Liver (tissue), 9 donors: Measurements from ENCODE around the gene SCRN1. TPM values are rescaled to one million over a fixed set of nuclear protein-coding genes. Genes with fewer than 3 reads are reported as not detected.

Experiments used
- DNase-seq: peaks from one replicate; pipeline ENCODE4 v3.0.0-alpha.2; 2017; ENCODE audit warnings: low spot score
- H3K27ac ChIP-seq, 2 donors: one replicate each; pipeline ENCODE4 v1.7.0; 2013; ENCODE audit warnings: inconsistent platforms in 2 of 2, low read length in 2 of 2, control low read depth in 1 of 2, low read depth in 1 of 2, mild to moderate bottlenecking in 1 of 2
- H3K27me3 ChIP-seq, 4 donors: one replicate each; pipeline versions ENCODE4 v1.6.1 to v1.7.0; 2013; ENCODE audit warnings: low read length in 3 of 4, inconsistent platforms in 1 of 4, mild to moderate bottlenecking in 1 of 4, moderate library complexity in 1 of 4; ENCODE audit not compliant: control insufficient read depth in 4 of 4, insufficient read depth in 4 of 4
- H3K36me3 ChIP-seq, 4 donors: one replicate each; pipeline versions ENCODE4 v1.6.1 to v1.7.0; 2013; ENCODE audit warnings: low read length in 3 of 4, mild to moderate bottlenecking in 3 of 4, low read depth in 1 of 4, moderate library complexity in 1 of 4; ENCODE audit not compliant: control insufficient read depth in 4 of 4, insufficient read depth in 3 of 4
- H3K4me1 ChIP-seq, 4 donors: one replicate each; pipeline versions ENCODE4 v1.6.1 to v1.7.0; 2013; ENCODE audit warnings: low read length in 3 of 4, mild to moderate bottlenecking in 3 of 4, moderate library complexity in 1 of 4; ENCODE audit not compliant: control insufficient read depth in 4 of 4, insufficient read depth in 4 of 4
- H3K4me3 ChIP-seq, 3 donors: one replicate each; pipeline versions ENCODE4 v1.6.1 to v1.7.0; 2013; ENCODE audit warnings: low read length in 3 of 3, control low read depth in 1 of 3, low read depth in 1 of 3, mild to moderate bottlenecking in 1 of 3
- H3K9ac ChIP-seq, 2 donors: one replicate each; pipeline ENCODE4 v1.7.0; 2013; ENCODE audit warnings: low read length in 2 of 2, mild to moderate bottlenecking in 2 of 2, moderate library complexity in 2 of 2, control low read depth in 1 of 2, low read depth in 1 of 2
- H3K9me3 ChIP-seq, 4 donors: one replicate each; pipeline versions ENCODE4 v1.6.1 to v1.7.0; 2013; ENCODE audit warnings: low read length in 3 of 4; ENCODE audit not compliant: control insufficient read depth in 4 of 4
- EGR1 ChIP-seq, 2 donors: IDR thresholded peaks; 2 replicates each; pipeline ENCODE4 v1.6.1; 2016 to 2018; ENCODE audit warnings: antibody characterized with exemption in 2 of 2, low read depth in 2 of 2
- FOXA1 ChIP-seq: IDR thresholded peaks from 2 replicates; pipeline ENCODE4 v1.6.1; 2016; ENCODE audit warnings: antibody characterized with exemption
- GABPA ChIP-seq, 2 donors: IDR thresholded peaks in 1 of 2; conservative IDR thresholded peaks in 1 of 2; 2 replicates each; pipeline ENCODE4 v1.6.1; 2016; ENCODE audit warnings: antibody characterized with exemption in 2 of 2, mild to moderate bottlenecking in 1 of 2, moderate library complexity in 1 of 2
- HNF4A ChIP-seq, 2 donors: conservative IDR thresholded peaks; 2 replicates each; pipeline ENCODE4 v1.6.1; 2016; ENCODE audit warnings: antibody characterized with exemption in 2 of 2, mild to moderate bottlenecking in 2 of 2
- HNF4G ChIP-seq: IDR thresholded peaks from 2 replicates; pipeline ENCODE4 v1.6.1; 2016; ENCODE audit warnings: antibody characterized with exemption
- JUND ChIP-seq, 2 donors: IDR thresholded peaks; 2 replicates each; pipeline ENCODE4 v1.6.1; 2016; ENCODE audit warnings: antibody characterized with exemption in 2 of 2
- MAX ChIP-seq: IDR thresholded peaks from 2 replicates; pipeline ENCODE4 v1.6.1; 2016; ENCODE audit warnings: antibody characterized with exemption
- NR2F2 ChIP-seq: IDR thresholded peaks from 2 replicates; pipeline ENCODE4 v1.6.1; 2016; ENCODE audit warnings: antibody characterized with exemption
- RAD21 ChIP-seq, 2 donors: IDR thresholded peaks; 2 replicates each; pipeline ENCODE4 v1.6.1; 2016; ENCODE audit warnings: antibody characterized with exemption in 2 of 2, mild to moderate bottlenecking in 2 of 2
- SP1 ChIP-seq: IDR thresholded peaks from 2 replicates; pipeline ENCODE4 v1.6.1; 2018; ENCODE audit warnings: antibody characterized with exemption, mild to moderate bottlenecking
- TAF1 ChIP-seq: conservative IDR thresholded peaks from 2 replicates; pipeline ENCODE4 v1.6.1; 2016; ENCODE audit warnings: antibody characterized with exemption, mild to moderate bottlenecking
- YY1 ChIP-seq: IDR thresholded peaks from 2 replicates; pipeline ENCODE4 v1.6.1; 2016; ENCODE audit warnings: antibody characterized with exemption, mild to moderate bottlenecking
- WGBS: extraction: QIAGEN DNeasy Blood & Tissue Kit; methylation state at CpG from one replicate; pipeline ENCODE4 v1.1.7; 2013; 5-methylcytosine and 5-hydroxymethylcytosine counted together
- polyA plus RNA-seq, 2 donors: library from polyadenylated mRNA; stranded (reverse) in 1 of 2; unstranded in 1 of 2; fragments of 200-250 nt in 1 of 2; fragments of >200 nt in 1 of 2; fragmentation: Nextera tagmentation in 1 of 2; extraction: Ambion mirVana in 1 of 2; gene quantifications; one replicate each; pipeline versions ENCODE4 v1.2.1 to v1.2.3, GENCODE V29; 2013 to 2015
- total RNA-seq, 2 donors: library from RNA; depleted of rRNA; stranded (reverse); fragments of >200 nt; gene quantifications; one replicate each; pipeline ENCODE4 v1.2.3, GENCODE V29; 2014
- TF ChIP-seq, protein P1 (sequence below): fragments of 150-350 bp; IDR thresholded peaks from 2 replicates; pipeline ENCODE4 v1.5.1; 2017; ENCODE audit warnings: improper control_type of control experiment, low read depth, low read length; ENCODE audit not compliant: missing input control
- TF ChIP-seq, protein P2 (sequence below): IDR thresholded peaks from 2 replicates; pipeline ENCODE4 v1.6.1; 2016; ENCODE audit warnings: antibody characterized with exemption, mild to moderate bottlenecking
- TF ChIP-seq, protein P3 (sequence below): IDR thresholded peaks from 2 replicates; pipeline ENCODE4 v1.6.1; 2016; ENCODE audit warnings: antibody characterized with exemption
- TF ChIP-seq, protein P4 (sequence below): IDR thresholded peaks from 2 replicates; pipeline ENCODE4 v1.6.1; 2016; ENCODE audit warnings: antibody characterized with exemption
- donor health status: healthy.
- donor health status: healthy.
- donor health status: healthy.
- donor health status: healthy.
- donor health status: healthy.

SCRN1 gene
- total and polyA plus RNA-seq, 4 donors = 1.1 to 4.1 (median 2.0) TPM

- no peak for DNase-seq
- Histone ChIP-seq H3K4me3 (no peak overlapping the region), H3K36me3 (no peaks in the 10 kb centered on the region), H3K27ac (no peak overlapping the region), H3K4me1 (no peaks in the 10 kb centered on the region), H3K9me3 (no peaks in the 10 kb centered on the region), H3K27me3 (no peaks in the 10 kb centered on the region), H3K9ac (no peak overlapping the region)
- WGBS = 93% methylated on average over 2 of the region's 2 CpGs
- TF ChIP-seq MAX (no peak), GABPA (IDR thresholded peaks at IDR 0.05 in 1 of 2, conservative IDR thresholded peaks at IDR 0.05 in 1 of 2) (no peak), JUND (IDR thresholded peaks at IDR 0.05) (no peak), YY1 (no peak), FOXA1 (no peak), HNF4A (conservative IDR thresholded peaks at IDR 0.05) (no peak), TAF1 (no peak), NR2F2 (no peak), SP1 (no peak), EGR1 (IDR thresholded peaks at IDR 0.05; ENCODE audit: low read depth in 2 of 2) (no peak), HNF4G (no peak), RAD21 (IDR thresholded peaks at IDR 0.05) (no peak)
- TF ChIP-seq, protein P1, sequence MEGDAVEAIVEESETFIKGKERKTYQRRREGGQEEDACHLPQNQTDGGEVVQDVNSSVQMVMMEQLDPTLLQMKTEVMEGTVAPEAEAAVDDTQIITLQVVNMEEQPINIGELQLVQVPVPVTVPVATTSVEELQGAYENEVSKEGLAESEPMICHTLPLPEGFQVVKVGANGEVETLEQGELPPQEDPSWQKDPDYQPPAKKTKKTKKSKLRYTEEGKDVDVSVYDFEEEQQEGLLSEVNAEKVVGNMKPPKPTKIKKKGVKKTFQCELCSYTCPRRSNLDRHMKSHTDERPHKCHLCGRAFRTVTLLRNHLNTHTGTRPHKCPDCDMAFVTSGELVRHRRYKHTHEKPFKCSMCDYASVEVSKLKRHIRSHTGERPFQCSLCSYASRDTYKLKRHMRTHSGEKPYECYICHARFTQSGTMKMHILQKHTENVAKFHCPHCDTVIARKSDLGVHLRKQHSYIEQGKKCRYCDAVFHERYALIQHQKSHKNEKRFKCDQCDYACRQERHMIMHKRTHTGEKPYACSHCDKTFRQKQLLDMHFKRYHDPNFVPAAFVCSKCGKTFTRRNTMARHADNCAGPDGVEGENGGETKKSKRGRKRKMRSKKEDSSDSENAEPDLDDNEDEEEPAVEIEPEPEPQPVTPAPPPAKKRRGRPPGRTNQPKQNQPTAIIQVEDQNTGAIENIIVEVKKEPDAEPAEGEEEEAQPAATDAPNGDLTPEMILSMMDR = no peak
- TF ChIP-seq, protein P2, sequence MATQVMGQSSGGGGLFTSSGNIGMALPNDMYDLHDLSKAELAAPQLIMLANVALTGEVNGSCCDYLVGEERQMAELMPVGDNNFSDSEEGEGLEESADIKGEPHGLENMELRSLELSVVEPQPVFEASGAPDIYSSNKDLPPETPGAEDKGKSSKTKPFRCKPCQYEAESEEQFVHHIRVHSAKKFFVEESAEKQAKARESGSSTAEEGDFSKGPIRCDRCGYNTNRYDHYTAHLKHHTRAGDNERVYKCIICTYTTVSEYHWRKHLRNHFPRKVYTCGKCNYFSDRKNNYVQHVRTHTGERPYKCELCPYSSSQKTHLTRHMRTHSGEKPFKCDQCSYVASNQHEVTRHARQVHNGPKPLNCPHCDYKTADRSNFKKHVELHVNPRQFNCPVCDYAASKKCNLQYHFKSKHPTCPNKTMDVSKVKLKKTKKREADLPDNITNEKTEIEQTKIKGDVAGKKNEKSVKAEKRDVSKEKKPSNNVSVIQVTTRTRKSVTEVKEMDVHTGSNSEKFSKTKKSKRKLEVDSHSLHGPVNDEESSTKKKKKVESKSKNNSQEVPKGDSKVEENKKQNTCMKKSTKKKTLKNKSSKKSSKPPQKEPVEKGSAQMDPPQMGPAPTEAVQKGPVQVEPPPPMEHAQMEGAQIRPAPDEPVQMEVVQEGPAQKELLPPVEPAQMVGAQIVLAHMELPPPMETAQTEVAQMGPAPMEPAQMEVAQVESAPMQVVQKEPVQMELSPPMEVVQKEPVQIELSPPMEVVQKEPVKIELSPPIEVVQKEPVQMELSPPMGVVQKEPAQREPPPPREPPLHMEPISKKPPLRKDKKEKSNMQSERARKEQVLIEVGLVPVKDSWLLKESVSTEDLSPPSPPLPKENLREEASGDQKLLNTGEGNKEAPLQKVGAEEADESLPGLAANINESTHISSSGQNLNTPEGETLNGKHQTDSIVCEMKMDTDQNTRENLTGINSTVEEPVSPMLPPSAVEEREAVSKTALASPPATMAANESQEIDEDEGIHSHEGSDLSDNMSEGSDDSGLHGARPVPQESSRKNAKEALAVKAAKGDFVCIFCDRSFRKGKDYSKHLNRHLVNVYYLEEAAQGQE = no peak
- TF ChIP-seq, protein P3, sequence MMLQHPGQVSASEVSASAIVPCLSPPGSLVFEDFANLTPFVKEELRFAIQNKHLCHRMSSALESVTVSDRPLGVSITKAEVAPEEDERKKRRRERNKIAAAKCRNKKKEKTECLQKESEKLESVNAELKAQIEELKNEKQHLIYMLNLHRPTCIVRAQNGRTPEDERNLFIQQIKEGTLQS = no peak
- TF ChIP-seq, protein P4, sequence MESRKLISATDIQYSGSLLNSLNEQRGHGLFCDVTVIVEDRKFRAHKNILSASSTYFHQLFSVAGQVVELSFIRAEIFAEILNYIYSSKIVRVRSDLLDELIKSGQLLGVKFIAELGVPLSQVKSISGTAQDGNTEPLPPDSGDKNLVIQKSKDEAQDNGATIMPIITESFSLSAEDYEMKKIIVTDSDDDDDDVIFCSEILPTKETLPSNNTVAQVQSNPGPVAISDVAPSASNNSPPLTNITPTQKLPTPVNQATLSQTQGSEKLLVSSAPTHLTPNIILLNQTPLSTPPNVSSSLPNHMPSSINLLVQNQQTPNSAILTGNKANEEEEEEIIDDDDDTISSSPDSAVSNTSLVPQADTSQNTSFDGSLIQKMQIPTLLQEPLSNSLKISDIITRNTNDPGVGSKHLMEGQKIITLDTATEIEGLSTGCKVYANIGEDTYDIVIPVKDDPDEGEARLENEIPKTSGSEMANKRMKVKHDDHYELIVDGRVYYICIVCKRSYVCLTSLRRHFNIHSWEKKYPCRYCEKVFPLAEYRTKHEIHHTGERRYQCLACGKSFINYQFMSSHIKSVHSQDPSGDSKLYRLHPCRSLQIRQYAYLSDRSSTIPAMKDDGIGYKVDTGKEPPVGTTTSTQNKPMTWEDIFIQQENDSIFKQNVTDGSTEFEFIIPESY = no peak
These were observed 102.8 kb downstream of the SCRN1 start for GRCh38 chr7:29886827-29887226.

- WGBS = 90% methylated on average over 3 of the region's 3 CpGs
- H3K27me3 ChIP-seq = no peaks in the 10 kb centered on the region
These were observed 104.0 kb downstream of the SCRN1 start for GRCh38 chr7:29885626-29886025.

More at GRCh38 chr7:29885626-29886025, 104.0 kb downstream of the SCRN1 start:
- Histone ChIP-seq H3K9ac (no peak overlapping the region), H3K9me3 (no peaks in the 10 kb centered on the region), H3K4me1 (no peaks in the 10 kb centered on the region), H3K4me3 (no peak overlapping the region), H3K36me3 (no peaks in the 10 kb centered on the region), H3K27ac (no peak overlapping the region)
- TF ChIP-seq, protein P3 = no peak
- no peak for TF ChIP-seq HNF4G
- no peak for TF ChIP-seq HNF4A (conservative IDR thresholded peaks at IDR 0.05)
- TF ChIP-seq, protein P4 = no peak
- no peak for TF ChIP-seq MAX
- no peak for TF ChIP-seq NR2F2
- TF ChIP-seq RAD21 (IDR thresholded peaks at IDR 0.05) = no peak
- TF ChIP-seq FOXA1 = no peak
- no peak for TF ChIP-seq EGR1 (IDR thresholded peaks at IDR 0.05; ENCODE audit: low read depth in 2 of 2)
- no peak for TF ChIP-seq TAF1
- DNase-seq = no peak
